HG03432 (cell line): Measurements from ENCODE around the gene CHD2.
"Not testable (repeated sequence)": the region's sequence is repeated elsewhere in the genome, so short reads cannot be mapped to it uniquely, and the experiment has no call there.

Experiments used
- ATAC-seq: cut with Tn5 transposase; IDR thresholded peaks from one replicate; pipeline ENCODE4 v1.9.1; 2021; ENCODE audit warnings: mild to moderate bottlenecking, moderate library complexity; ENCODE audit not compliant: unreplicated experiment

Gene CHD2

GRCh38 chr15:93060336-93061248, 160.5 kb downstream of the CHD2 start:
- no peak for ATAC-seq

GRCh38 chr15:93062628-93063261, 162.6 kb downstream of the CHD2 start:
- not testable (repeated sequence) for ATAC-seq

GRCh38 chr15:93063262-93063671, 163.1 kb downstream of the CHD2 start:
- no peak for ATAC-seq

- no peak for ATAC-seq
Observed at GRCh38 chr15:93063796-93064690, 163.9 kb downstream of the CHD2 start.

GRCh38 chr15:93065641-93066045, 165.5 kb downstream of the CHD2 start:
- ATAC-seq, result no peak

GRCh38 chr15:93066224-93066681, 166.1 kb downstream of the CHD2 start:
- no peak for ATAC-seq

GRCh38 chr15:93066834-93067648, 166.9 kb downstream of the CHD2 start:
- ATAC-seq, result no peak

- no peak for ATAC-seq
Observed at GRCh38 chr15:93067649-93068085, 167.5 kb downstream of the CHD2 start.

GRCh38 chr15:93068581-93069199, 168.6 kb downstream of the CHD2 start:
- ATAC-seq, result no peak

GRCh38 chr15:93070132-93070531, 170.0 kb downstream of the CHD2 start:
- ATAC-seq, result no peak

- ATAC-seq, result no peak
Observed at GRCh38 chr15:93070551-93071296, 170.6 kb downstream of the CHD2 start.

- ATAC-seq, result no peak
Observed at GRCh38 chr15:93071469-93071936, 171.4 kb downstream of the CHD2 start.

- no peak for ATAC-seq
Observed at GRCh38 chr15:93072011-93072410, 171.9 kb downstream of the CHD2 start.

- no peak for ATAC-seq
Observed at GRCh38 chr15:93072411-93073394, 172.6 kb downstream of the CHD2 start.

GRCh38 chr15:93073465-93073952, 173.4 kb downstream of the CHD2 start:
- no peak for ATAC-seq

GRCh38 chr15:93074599-93074998, 174.5 kb downstream of the CHD2 start:
- ATAC-seq, result no peak

GRCh38 chr15:93076217-93076616, 176.1 kb downstream of the CHD2 start:
- no peak for ATAC-seq
